Stimulated activated CD8-positive, alpha-beta memory T cell treated with anti-CD3 and anti-CD28 coated beads, Interleukin-2, amount 100 ng/mL, for 1 hour (primary cell): ENCODE measurements around the gene TRPM7.
"Not testable (repeated sequence)": the region's sequence is repeated elsewhere in the genome, so short reads cannot be mapped to it uniquely, and the experiment has no call there.

Source experiments
- DNase-seq, 2 donors: peaks; one replicate each; pipeline ENCODE4 v3.0.0-alpha.2; 2020; ENCODE audit warnings: low read depth in 2 of 2

TRPM7 gene

GRCh38 chr15:50655555-50655954 is 31.0 kb downstream of the TRPM7 start:
- no peak for DNase-seq

- DNase-seq, result no peak
These were observed 33.3 kb downstream of the TRPM7 start for GRCh38 chr15:50653156-50653743.

DNA sequence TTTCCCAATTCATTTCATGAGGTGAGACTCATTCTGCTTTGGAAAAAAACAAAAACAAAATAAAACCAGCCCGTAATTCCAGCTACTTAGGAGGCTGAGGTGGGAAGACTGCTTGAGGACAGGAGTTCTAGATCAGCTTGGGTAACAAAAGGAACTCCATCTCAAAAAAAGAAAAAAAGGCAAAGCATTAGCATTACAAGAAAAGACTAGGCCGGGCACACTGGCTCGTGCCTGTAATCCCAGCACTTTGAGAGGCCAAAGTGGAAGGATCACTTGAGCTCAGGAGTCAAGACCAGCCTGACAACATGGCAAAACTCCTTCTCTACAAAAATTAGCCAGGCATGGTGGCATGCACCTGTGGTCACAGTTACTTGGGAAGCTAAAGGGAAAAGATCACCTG is 33.9 kb downstream of the TRPM7 start:
- no peak for DNase-seq

DNA sequence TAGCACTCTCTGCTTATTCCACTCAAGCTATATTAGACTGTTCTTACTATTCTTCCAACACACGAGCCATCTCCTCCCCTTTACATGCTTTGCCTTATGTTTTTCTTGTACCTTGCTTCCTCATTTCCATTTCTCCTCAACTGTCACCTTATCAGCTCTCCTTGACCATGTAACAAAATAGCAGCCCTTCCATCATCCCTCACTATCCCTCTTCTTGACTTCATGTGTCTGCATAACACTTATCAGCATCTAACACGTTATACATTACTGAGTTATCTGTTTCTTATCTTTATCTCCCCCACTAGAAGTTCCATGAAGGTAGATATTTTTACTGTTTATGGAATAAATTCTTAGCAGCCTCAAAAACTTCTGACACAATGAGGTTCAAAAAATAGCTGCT is 45.3 kb downstream of the TRPM7 start:
- DNase-seq, result no peak

DNA sequence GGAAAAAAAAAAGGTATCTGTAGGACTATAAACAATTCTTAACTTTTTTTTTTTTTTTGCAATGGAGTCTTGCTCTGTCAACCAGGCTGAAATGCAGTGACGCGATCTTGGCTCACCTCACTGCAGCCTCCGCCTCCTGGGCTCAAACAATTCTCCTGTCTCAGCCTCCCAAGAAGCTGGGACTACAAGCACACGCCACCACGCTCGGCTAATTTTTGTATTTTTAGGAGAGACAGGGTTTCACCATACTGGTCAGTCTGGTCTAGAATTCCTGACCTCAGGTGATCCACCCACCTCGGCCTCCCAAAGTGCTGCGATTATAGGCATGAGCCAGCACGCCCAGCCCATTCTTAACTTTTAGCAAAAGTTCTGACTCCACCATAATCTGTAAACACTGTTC is 50.5 kb downstream of the TRPM7 start:
- no peak for DNase-seq

DNA sequence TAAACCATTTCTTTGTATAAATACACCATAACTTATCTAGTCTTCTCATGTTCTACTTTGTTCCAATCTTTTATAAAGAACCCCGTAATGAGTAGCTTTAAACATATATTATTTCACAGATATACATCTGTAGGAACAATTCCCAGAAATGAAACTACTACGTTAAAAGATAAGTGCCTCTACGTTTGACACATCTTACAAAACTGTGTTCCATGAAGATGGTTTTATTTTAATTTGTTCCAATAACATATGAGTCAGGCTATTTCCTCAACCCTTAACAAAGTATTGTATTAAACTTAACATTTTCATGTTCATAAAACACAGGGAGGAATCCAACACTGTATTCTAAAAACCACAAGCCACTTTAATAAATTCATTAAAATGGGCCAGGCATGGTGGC is 52.9 kb downstream of the TRPM7 start:
- no peak for DNase-seq

GRCh38 chr15:50628421-50628820 is 58.2 kb downstream of the TRPM7 start:
- DNase-seq, result no peak

DNA sequence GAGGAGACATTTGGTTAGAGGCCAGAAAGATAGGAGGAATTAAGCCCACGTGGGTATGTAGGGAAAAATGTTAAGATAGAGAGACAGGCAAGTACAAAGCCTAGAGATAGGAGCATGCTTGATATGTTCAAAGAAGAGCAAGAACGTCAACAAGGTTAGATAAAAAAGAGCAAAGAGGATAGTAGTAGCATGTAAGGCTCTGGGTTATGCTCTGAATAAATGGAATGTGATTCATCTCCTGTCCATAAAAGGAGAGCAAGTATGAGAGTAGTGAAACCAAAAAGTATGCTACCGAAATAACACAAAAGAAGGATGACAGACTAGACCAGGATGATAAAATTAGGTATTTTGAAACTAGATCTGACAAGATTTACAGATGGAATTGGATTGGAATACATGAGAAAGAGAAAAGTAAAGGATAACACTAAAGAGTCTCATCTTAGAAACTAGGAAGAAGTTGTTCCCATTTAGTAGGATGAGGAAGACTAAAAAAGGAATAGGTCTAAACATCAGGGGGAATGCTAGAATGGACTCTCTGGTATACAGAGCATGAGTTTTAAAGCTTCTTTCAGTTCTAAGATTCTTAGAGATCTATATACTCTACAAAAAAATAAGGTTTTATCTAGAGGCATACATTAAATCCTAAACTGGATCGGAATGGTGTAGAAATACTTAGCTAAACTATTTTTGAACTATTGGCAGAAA is 59.1 kb downstream of the TRPM7 start:
- no peak for DNase-seq

DNA sequence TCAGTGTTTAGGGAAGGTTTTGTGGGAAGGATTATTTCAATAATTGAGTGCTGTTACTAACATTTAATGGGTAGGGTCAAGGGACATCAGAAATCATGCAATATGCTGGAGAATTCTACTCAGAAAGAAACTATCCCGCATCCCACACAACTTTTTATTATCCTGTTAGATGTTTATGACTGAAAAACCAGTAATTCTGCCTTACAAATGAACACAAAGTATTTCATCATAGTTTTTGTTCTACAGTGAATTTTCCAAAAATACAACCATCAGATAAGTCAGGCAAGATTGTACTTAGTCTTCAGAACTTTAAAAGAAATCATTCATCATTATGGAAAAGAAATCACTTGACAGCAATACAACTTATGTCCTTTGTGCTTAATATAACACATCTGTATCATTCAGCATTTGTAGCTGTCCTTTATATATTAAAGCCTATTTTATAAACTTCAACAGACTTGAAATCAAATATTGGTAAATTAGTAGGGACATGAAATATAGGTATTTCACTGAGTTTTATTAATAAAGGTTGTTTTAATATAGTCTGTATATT is 61.9 kb downstream of the TRPM7 start:
- DNase-seq, result no peak

DNA sequence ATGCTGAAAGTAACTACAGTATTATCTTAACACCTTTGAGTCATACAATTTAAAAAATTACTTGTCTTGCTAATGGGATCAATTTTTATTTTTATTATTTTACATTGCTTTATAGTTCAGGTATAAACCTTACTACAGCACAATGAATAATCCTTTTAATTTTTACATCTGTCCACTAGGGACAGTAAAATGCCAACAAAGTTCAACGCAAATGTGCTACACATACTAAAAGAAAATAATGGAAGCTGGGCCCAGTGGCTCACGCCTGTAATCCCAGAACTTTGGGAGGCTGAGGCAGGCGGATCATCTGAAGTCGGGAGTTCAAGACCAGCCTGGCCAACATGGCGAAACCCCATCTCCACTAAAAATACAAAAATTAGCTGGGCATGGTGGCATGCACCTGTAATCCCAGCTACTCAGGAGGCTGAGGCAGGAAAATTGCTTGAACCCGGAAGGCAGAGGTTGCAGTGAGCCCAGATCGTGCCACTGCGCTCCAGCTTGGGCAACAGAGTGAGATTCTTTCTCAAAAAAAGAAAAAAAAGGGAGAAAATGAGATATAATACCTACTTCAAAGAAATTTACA is 64.1 kb downstream of the TRPM7 start:
- not testable (repeated sequence) for DNase-seq

- not testable (repeated sequence) for DNase-seq
These were observed 69.6 kb downstream of the TRPM7 start for GRCh38 chr15:50616960-50617359.

DNA sequence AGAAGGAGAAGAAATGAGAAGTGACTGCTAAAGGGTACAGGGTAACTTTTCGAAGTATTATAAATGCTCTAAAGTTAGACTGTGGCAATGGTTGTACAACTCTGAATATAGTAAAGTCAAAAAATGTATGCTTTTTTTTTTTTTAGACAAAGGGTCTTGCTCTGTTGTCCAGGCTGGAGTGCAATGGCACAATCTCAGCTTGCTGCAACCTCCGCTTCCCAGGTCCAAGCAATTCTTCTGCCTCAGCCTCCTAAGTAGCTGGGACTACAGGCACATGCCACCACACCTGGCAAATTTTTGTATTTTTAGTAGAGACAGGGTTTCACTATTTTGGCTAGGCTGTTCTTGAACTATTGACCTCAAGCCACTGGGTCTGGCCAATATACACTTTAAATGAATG is 70.0 kb downstream of the TRPM7 start:
- DNase-seq, result not testable (repeated sequence)

- no peak for DNase-seq
These were observed 73.0 kb downstream of the TRPM7 start for GRCh38 chr15:50613600-50613999.

GRCh38 chr15:50607129-50607528 is 79.5 kb downstream of the TRPM7 start:
- DNase-seq, result no peak

DNA sequence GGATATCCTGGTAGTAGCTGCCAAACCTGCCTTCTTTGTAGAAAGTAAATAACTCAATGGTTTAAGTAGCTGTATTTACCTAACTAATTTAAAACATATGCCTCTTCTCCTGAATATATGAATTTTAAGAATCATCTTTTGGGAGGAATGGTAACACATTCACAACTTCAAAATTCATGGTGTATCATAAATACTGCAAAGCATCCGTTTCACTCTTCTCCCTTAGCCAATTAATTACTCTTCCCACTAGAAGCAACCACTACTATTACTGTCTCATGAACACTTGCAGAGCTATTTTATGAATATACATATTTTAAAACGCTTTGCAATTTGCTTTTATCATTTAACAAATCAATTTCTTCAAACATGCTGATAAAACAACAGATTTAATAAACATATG is 81.1 kb downstream of the TRPM7 start:
- DNase-seq, result no peak

- not testable (repeated sequence) for DNase-seq
These were observed 84.6 kb downstream of the TRPM7 start for GRCh38 chr15:50602028-50602427.

- no peak for DNase-seq
These were observed 92.3 kb downstream of the TRPM7 start for GRCh38 chr15:50594311-50594710.

DNA sequence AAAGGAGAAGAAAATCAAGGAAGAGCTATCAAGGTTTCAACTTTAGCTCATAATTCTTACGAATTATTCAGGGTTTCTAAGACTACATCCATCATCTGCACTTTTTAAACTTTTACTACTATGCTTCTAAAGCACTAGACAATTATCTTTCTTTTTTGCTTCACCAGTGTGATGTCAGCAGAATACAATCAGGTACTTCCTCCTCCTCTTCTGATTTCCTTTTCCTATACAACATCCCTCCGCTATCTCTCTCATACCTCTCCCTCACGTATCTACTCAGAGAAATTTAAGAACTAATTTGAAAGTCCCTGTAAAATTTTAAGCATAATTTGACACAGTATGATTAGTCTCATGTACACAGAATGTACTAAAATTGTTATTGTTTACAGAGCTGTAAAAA is 92.8 kb downstream of the TRPM7 start:
- no peak for DNase-seq

- DNase-seq, result no peak
These were observed 96.3 kb downstream of the TRPM7 start for GRCh38 chr15:50590288-50590687.

DNA sequence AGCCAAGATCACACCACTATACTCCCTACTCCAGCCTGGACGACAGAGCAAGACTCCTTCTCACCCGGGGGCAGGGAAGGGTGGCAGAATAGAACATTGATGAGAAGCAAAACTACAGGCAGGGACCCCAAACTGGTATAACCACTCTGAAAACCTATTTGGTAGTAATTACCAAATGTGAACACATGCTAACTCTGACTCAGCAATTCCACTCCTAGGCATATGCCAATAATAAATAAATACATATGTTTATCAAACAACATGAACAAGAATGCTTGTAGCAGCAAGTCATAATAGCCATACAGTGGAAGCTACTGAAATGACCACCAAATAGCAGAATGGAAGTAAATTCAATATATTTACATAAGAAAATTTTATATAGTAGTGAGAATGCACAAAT is 109.1 kb downstream of the TRPM7 start:
- no peak for DNase-seq

DNA sequence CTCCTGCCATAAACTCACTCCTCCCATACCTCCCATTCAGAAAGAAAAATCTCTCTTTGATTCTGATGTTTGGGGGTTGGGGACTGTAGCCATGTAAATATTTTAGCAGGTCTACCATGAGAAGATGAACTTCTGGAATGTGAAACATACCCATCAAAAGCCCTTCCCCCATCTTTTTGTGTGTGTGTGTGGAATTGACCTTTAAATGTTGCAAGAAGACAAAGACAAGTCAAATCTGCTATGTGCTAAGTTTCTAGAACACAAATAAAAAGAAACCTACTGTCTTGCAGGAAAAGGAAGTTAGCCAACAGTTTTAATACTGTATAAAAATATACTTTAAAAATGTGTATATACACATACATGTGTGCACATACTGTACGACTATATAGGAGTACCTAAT is 110.4 kb downstream of the TRPM7 start:
- DNase-seq, result no peak

DNA sequence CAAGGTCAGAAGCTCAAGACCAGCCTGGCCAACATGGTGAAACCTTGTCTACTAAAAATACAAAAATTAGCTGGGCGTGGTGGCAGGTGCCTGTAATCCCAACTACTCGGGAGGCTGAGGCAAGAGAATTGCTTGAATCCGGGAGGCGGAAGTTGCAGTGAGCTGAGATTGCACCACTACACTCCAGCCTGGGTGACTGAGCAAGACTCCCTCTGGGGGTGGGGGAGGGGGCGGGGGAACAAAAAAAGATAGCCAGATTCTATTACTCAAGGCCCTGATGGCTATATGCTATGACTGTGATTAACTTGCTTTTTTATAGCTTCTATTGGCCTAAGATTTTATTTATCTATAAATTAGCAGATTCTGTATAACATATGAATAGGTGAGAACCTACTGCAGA is 112.8 kb downstream of the TRPM7 start:
- DNase-seq, result not testable (repeated sequence)

DNA sequence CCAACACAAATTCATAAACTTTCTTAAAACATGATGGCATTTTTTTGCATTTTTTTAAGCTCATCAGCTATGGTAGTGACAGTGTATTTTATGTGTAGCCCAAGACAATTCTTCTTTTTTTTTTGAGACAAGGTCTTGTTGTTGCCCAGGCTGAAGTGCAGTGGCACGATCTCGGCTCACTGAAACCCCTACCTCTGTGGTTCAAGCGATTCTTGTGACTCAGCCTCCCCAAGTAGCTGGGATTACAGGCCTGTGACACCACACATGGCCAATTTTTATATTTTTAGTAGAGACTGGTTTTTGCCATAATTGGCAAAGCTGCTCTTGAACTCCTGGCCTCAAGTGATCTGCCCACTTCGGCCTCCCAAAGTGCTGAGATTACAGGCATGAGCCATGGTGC is 122.8 kb downstream of the TRPM7 start:
- no peak for DNase-seq
